AG04450 (cell line): ENCODE measurements around the gene THADA. TPM values are rescaled to one million over a fixed set of nuclear protein-coding genes. Genes with fewer than 3 reads are reported as not detected.

Experiments
- CTCF ChIA-PET: fragments of 300-600, 350-600 bp; formaldehyde crosslinking; extraction: SDS; loops from one replicate; lab custom pipeline; 2022; ENCODE audit warnings: antibody characterized with exemption, inconsistent platforms; lab: Charles Lee
- POLR2A ChIA-PET: fragments of 350-600 bp; formaldehyde crosslinking; extraction: SDS; loops from one replicate; lab custom pipeline; 2021; ENCODE audit warnings: antibody characterized with exemption, inconsistent platforms; lab: Yijun Ruan, JAX
- DNase-seq: peaks from one replicate; pipeline ENCODE4 v3.0.0-alpha.2; 2011; ENCODE audit warnings: low read depth, low spot score
- H3K27ac ChIP-seq: one replicate; pipeline ENCODE4 v1.5.1; 2012; ENCODE audit warnings: low read depth, low read length, control low read depth
- H3K27me3 ChIP-seq: one replicate; pipeline ENCODE4 v1.6.0; 2012; ENCODE audit warnings: low read length; ENCODE audit not compliant: control insufficient read depth, insufficient read depth
- H3K4me3 ChIP-seq: 2 replicates; pipeline ENCODE4 v1.5.1; 2011; ENCODE audit warnings: mild to moderate bottlenecking, low read depth, low read length, control low read depth
- H3K9me3 ChIP-seq: 2 replicates; pipeline ENCODE4 v1.5.1; 2012; ENCODE audit warnings: low read length; ENCODE audit not compliant: control insufficient read depth, insufficient read depth
- CTCF ChIP-seq: IDR thresholded peaks from 2 replicates; pipeline ENCODE4 v1.5.1; 2011; ENCODE audit warnings: low read depth, low read length, control low read depth, inconsistent platforms
- polyA plus RNA-seq: library from polyadenylated mRNA; depleted of rRNA; stranded (reverse); fragments of >200 nt; gene quantifications from 2 replicates; pipeline ENCODE4 v1.2.3, GENCODE V29; 2011

THADA gene
- polyA plus RNA-seq, 1 experiment, result 15.0 TPM

- no peak for TF ChIP-seq CTCF
- Histone ChIP-seq H3K27ac (no peak overlapping the region), H3K4me3 (no peak overlapping the region), H3K27me3 (no peaks in the 10 kb centered on the region), H3K9me3 (no peaks in the 10 kb centered on the region)
- DNase-seq, result no peak
- ChIA-PET CTCF (interaction anchor here (1.2 kb wide), 1 partner anchor 29 kb away, joined by 4 read pairs; no protein-coding TSS in a partner anchor), POLR2A (no interaction called here)
Measured at GRCh38 chr2:43258547-43259156, 337.2 kb downstream of the THADA start.

- DNase-seq, result no peak
- Histone ChIP-seq H3K9me3 (no peaks in the 10 kb centered on the region), H3K27me3 (no peaks in the 10 kb centered on the region), H3K4me3 (no peak overlapping the region), H3K27ac (no peak overlapping the region)
- ChIA-PET POLR2A (no interaction called here), CTCF (no interaction called here)
- no peak for TF ChIP-seq CTCF
Measured at GRCh38 chr2:43255296-43255910, 340.4 kb downstream of the THADA start.

GRCh38 chr2:43254331-43254730 is 341.5 kb downstream of the THADA start:
- Histone ChIP-seq H3K9me3 (no peaks in the 10 kb centered on the region), H3K4me3 (no peak overlapping the region), H3K27me3 (no peaks in the 10 kb centered on the region), H3K27ac (no peak overlapping the region)
- TF ChIP-seq CTCF, result no peak
- CTCF ChIA-PET, result no interaction called here
- POLR2A ChIA-PET, result no interaction called here
- no peak for DNase-seq

DNA sequence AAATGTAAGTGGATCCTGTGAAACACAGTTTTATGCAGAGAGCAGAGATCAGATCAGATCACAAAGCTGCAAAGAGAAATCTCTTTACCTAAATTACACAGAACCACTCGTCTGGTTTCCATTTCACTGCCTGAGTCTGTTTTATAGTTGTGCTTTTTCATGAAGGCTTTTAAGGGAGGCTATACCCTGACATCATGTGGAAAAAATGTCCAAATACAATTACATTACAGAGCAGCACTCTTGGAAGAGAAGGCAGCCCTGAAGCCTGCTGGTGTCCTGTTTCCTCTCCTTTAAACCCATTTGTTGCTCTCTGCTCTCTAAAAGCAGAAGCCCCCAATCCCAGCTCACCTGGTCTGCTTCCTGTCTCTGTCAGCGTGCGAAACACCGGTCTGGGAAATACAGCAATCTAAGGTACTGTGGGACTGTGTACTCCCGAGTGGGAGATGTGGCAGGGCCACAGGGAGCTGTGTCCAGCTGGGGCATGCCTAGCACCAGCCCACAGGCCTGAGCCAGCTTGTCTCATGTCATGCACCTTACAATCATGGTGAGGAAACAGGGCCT is 344.6 kb downstream of the THADA start:
- peak; percentile 62 for DNase-seq
- H3K4me3 ChIP-seq, result no peak overlapping the region
- H3K27ac ChIP-seq, result peak overlapping the region; percentile 88
- CTCF ChIA-PET, result interaction anchor here (1.2 to 2.5 kb wide), 2 partner anchors 18 to 233 kb away, joined by 3 to 16 read pairs; no protein-coding TSS in a partner anchor
- no peaks in the 10 kb centered on the region for H3K27me3 ChIP-seq
- POLR2A ChIA-PET, result interaction anchor here (1.0 kb wide), 1 partner anchor 24 kb away, joined by 3 read pairs; no protein-coding TSS in a partner anchor
- TF ChIP-seq CTCF, result no peak
- no peaks in the 10 kb centered on the region for H3K9me3 ChIP-seq

DNA sequence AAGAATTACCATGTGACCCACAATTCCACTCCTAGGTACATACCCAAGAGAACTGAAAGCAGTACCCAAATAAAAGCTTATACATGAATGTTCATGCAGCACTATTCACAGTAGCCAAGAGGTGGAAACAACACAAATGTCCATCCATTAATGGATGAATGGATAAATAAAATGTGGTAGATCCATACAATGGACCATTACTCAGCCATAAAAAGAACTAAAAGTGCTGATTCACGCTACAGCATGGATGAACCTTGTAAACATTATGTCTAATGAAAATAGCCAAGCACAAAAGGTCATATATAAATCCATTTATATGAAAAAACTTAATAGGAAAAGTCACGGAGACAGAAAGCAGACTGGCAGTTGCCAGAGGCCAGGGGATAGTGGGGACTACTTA is 345.8 kb downstream of the THADA start:
- no peak overlapping the region for H3K27ac ChIP-seq
- ChIA-PET CTCF (interaction anchor here (1.2 to 1.8 kb wide), 2 partner anchors 16 to 21 kb away, joined by 3 to 5 read pairs; no protein-coding TSS in a partner anchor), POLR2A (no interaction called here)

More for the DNA sequence above, 345.8 kb downstream of the THADA start:
- Histone ChIP-seq H3K27me3 (no peaks in the 10 kb centered on the region), H3K9me3 (no peaks in the 10 kb centered on the region), H3K4me3 (no peak overlapping the region)
- TF ChIP-seq CTCF, result no peak
- DNase-seq, result no peak
